Stimulated activated CD4-positive, alpha-beta T cell treated with anti-CD3 and anti-CD28 coated beads, TNF-alpha, amount 100 ng/mL, for 1 hour (primary cell): ENCODE results near the gene PI4KA.
"Not testable (repeated sequence)": the region's sequence is repeated elsewhere in the genome, so short reads cannot be mapped to it uniquely, and the experiment has no call there.

ENCODE experiments used
- DNase-seq, 3 donors: peaks; one replicate each; pipeline ENCODE4 v3.0.0-alpha.2; 2020; ENCODE audit warnings: low read depth in 3 of 3, low spot score in 1 of 3

The PI4KA gene

GRCh38 chr22:20700347-20700746, 158.3 kb downstream of the PI4KA start:
- DNase-seq: not testable (repeated sequence)

- DNase-seq: not testable (repeated sequence)
Observed at GRCh38 chr22:20699856-20700255, 158.8 kb downstream of the PI4KA start.

- DNase-seq: peak in 2 of 3 donors; percentile 33 to 49
Observed at GRCh38 chr22:20697481-20698113, 161.0 kb downstream of the PI4KA start.

- not testable (repeated sequence) for DNase-seq
Observed at GRCh38 chr22:20696056-20696455, 162.6 kb downstream of the PI4KA start.

GRCh38 chr22:20695205-20695604, 163.4 kb downstream of the PI4KA start:
- not testable (repeated sequence) for DNase-seq

- DNase-seq: not testable (repeated sequence)
Observed at GRCh38 chr22:20694256-20694655, 164.4 kb downstream of the PI4KA start.

- not testable (repeated sequence) for DNase-seq
Observed at GRCh38 chr22:20692926-20693325, 165.7 kb downstream of the PI4KA start.

GRCh38 chr22:20690586-20691317, 167.9 kb downstream of the PI4KA start:
- not testable (repeated sequence) for DNase-seq

GRCh38 chr22:20687356-20688172, 171.0 kb downstream of the PI4KA start:
- DNase-seq: not testable (repeated sequence)

- not testable (repeated sequence) for DNase-seq
Observed at GRCh38 chr22:20685764-20686163, 172.8 kb downstream of the PI4KA start.

- not testable (repeated sequence) for DNase-seq
Observed at GRCh38 chr22:20678792-20679435, 179.7 kb downstream of the PI4KA start.

- no peak for DNase-seq
Observed at GRCh38 chr22:20677684-20678242, 180.8 kb downstream of the PI4KA start.

- not testable (repeated sequence) for DNase-seq
Observed at GRCh38 chr22:20675613-20676012, 183.0 kb downstream of the PI4KA start.

GRCh38 chr22:20674998-20675397, 183.6 kb downstream of the PI4KA start:
- no peak for DNase-seq

- DNase-seq: no peak
Observed at GRCh38 chr22:20673295-20674195, 185.1 kb downstream of the PI4KA start.

GRCh38 chr22:20672732-20673131, 185.9 kb downstream of the PI4KA start:
- no peak for DNase-seq

- no peak for DNase-seq
Observed at GRCh38 chr22:20672082-20672424, 186.6 kb downstream of the PI4KA start.

- DNase-seq: no peak
Observed at GRCh38 chr22:20671409-20672081, 187.1 kb downstream of the PI4KA start.
